22Rv1 (cell line): Measurements from ENCODE around the gene RGS18.

Source experiments
- H3K27ac ChIP-seq: fragments of 450-650 bp; 2 replicates; pipeline ENCODE4 v1.5.1; 2017
- ZFX ChIP-seq: fragments of 450-650 bp; IDR thresholded peaks from 2 replicates; pipeline ENCODE4 v1.6.1; 2017; ENCODE audit warnings: antibody characterized with exemption, borderline replicate concordance
- TF ChIP-seq, protein P1 (sequence below): fragments of 450-650 bp; IDR thresholded peaks from 2 replicates; pipeline ENCODE4 v1.5.1; 2017; ENCODE audit warnings: mild to moderate bottlenecking

The RGS18 gene

DNA sequence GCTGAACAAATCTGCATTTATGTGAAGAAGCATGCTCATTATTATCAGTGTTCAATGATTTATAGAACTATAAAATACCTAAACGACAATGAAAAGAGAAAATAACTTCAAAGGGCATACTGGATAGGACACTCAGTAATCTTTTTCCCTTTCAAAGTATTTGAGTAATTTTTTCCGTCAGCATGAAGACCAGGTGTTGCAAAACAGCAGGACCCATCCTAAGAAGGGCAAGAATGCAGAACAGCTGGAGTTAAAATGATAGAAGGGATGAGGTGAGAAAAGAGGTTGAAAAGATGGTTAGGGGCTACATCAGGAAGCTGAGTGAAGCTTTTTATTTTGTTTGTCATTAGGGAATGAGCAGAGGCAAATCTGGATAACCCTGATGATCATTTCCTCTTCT is 7.1 kb upstream of the RGS18 start:
- no peak overlapping the region for H3K27ac ChIP-seq
- TF ChIP-seq, protein P1, sequence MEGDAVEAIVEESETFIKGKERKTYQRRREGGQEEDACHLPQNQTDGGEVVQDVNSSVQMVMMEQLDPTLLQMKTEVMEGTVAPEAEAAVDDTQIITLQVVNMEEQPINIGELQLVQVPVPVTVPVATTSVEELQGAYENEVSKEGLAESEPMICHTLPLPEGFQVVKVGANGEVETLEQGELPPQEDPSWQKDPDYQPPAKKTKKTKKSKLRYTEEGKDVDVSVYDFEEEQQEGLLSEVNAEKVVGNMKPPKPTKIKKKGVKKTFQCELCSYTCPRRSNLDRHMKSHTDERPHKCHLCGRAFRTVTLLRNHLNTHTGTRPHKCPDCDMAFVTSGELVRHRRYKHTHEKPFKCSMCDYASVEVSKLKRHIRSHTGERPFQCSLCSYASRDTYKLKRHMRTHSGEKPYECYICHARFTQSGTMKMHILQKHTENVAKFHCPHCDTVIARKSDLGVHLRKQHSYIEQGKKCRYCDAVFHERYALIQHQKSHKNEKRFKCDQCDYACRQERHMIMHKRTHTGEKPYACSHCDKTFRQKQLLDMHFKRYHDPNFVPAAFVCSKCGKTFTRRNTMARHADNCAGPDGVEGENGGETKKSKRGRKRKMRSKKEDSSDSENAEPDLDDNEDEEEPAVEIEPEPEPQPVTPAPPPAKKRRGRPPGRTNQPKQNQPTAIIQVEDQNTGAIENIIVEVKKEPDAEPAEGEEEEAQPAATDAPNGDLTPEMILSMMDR, result no peak
- TF ChIP-seq ZFX, result no peak

DNA sequence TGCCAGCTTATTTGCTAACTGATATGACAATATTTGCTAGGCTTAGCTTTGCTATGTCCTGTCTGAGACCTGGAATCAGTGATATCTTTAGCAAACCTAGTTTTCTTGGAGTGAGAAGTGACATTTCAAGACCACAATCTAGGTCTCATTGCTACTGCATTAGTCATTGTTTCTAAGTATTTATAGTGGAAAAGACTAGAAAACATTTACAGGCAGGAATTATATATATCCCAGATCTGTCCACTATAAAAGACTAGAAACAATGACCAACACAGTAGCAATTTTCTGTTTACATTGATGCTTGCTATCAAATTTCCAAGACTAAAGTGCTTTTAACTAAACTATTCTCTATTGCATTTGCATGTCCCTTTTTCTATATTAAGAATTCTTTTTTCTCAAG is 5.0 kb upstream of the RGS18 start:
- TF ChIP-seq ZFX, result no peak
- TF ChIP-seq, protein P1, result no peak
- H3K27ac ChIP-seq, result no peak overlapping the region

DNA sequence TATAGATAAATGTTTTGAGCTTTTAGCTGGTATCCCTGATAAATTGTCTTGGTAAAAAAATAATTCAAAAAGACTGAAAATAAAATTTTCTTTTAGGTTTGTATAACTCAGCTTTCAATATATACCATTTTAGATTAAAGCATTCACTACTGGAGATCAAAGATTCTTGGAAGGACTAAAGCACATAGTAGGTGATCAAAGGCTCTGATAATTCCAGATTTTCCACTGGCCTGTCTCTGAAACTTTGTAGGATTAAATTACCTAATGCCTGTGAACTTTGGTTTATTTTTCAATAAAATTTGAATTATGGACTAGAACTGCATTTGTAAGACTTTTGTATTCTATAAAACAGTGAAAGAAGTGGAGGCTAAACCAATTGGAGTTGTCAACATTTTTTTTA is 1.2 kb upstream of the RGS18 start:
- TF ChIP-seq, protein P1, result no peak
- no peak for TF ChIP-seq ZFX
- H3K27ac ChIP-seq, result no peak overlapping the region

DNA sequence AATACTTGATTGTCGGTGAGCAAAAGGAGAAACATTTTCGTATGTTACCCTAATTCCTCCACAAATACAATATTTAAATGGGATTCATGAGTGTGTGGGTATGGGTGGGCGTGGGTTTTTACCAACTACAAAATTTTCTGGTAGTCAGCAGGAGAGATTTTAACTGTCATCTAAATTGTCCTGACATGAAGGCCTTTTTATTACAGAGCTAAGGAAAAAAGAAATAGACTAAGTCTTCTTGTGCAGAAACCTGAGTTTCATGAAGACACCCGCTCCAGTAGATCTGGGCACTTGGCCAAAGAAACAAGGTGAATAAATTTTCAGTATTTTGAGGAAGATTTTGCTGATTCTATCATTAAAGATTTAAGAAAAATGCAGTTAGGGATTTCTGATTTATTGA is 752 bp downstream of the RGS18 start:
- TF ChIP-seq ZFX, result no peak
- TF ChIP-seq, protein P1, result no peak

DNA sequence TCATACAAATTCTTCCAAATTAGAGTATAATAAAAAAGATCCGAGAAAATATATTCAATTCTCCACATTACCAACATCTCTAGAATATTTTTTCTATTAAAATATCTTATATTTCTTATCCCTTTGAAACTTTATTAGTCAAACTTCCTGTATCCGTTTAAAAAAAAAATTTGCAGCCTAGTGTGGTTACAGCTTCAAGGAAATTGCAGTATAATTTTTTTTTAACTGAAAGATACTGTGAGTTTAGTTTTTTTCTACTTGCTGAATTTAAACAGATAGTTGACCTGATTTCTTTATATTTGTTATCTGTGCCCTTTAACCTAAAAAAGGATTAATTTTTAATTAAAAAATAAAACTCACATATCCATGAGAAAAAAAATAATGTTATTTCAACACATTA is 1.5 kb downstream of the RGS18 start:
- no peak for TF ChIP-seq ZFX
- TF ChIP-seq, protein P1, result no peak
- H3K27ac ChIP-seq, result no peak overlapping the region

More for the DNA sequence above, 752 bp downstream of the RGS18 start:
- no peak overlapping the region for H3K27ac ChIP-seq

DNA sequence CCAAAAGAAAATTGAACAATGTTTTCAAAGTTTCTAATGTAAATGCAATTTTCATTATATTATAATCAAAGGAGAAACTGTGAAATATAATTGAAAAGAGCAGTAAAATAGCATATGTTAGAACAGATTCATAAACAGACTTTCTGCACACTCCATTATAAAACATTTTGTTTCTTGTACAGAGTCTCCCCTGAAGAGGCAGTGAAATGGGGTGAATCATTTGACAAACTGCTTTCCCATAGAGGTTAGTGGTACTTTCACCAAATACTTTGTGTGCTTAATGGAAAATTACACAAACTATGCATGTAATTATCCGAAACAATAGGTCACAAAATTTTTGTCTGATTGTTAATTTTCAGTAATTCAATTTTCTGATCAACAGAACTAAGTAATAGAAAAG is 1.9 kb downstream of the RGS18 start:
- no peak overlapping the region for H3K27ac ChIP-seq
- no peak for TF ChIP-seq ZFX
- TF ChIP-seq, protein P1, result no peak

DNA sequence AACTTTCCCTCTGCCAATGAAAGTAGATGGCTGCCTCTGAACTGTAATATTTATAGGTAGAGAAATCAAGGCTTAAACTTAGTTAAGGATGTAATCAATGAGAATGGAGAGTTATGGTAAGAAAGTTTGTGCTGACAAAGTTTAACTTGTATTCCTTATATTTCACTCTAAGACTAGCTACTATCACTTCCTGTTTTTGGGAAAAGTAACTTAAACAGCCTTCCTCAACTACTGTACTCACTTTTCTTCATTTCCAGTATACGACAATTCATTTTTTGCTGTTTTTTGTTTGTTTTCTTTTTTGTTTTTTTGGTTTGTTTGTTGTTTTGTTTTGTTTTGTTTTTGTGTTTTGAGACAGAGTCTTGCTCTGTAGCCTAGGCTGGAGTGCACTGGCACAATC is 3.7 kb downstream of the RGS18 start:
- TF ChIP-seq, protein P1, result no peak
- TF ChIP-seq ZFX, result no peak
- H3K27ac ChIP-seq, result no peak overlapping the region
